MM.1S (cell line): ENCODE data around the gene NANOG.
"Not testable (repeated sequence)": the region's sequence is repeated elsewhere in the genome, so short reads cannot be mapped to it uniquely, and the experiment has no call there.

Source experiments
- EZH2 ChIP-seq: fragments of 300-600 bp; sonication (generic); optimal IDR thresholded peaks from 2 replicates; pipeline ENCODE3; 2017; ENCODE audit warnings: low read depth, mild to moderate bottlenecking, antibody characterized with exemption, low read length, mixed read lengths
- EZH2phosphoT487 ChIP-seq: fragments of 300-600 bp; sonication (generic); IDR thresholded peaks from 2 replicates; pipeline ENCODE4 v1.6.1; 2018; ENCODE audit warnings: antibody characterized with exemption, low read length
- TF ChIP-seq, protein P1 (sequence below): fragments of 300-600 bp; sonication (generic); IDR thresholded peaks from 2 replicates; pipeline ENCODE4 v1.5.1; 2016; ENCODE audit warnings: antibody characterized with exemption, low read length, mixed read lengths

DNA sequence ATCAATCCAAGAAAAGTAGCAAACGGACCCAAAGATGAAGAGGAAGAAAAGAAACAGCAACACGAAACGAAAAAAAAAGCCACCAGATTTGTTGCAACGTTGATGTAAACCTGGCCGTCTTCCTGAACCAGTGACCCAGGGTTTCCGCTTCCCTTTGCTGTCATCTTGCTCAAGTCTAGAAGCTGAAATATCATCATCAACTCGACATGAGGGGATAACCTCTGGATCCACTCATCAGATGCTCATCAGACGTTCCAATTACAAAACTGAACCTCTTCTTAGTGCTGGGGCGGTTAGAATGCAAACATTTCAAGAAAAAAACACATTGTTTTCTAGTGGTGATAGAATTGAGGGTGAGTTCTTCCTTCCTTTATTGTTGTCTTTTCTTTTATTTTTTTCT is 54.4 kb downstream of the NANOG start:
- TF ChIP-seq, protein P1, sequence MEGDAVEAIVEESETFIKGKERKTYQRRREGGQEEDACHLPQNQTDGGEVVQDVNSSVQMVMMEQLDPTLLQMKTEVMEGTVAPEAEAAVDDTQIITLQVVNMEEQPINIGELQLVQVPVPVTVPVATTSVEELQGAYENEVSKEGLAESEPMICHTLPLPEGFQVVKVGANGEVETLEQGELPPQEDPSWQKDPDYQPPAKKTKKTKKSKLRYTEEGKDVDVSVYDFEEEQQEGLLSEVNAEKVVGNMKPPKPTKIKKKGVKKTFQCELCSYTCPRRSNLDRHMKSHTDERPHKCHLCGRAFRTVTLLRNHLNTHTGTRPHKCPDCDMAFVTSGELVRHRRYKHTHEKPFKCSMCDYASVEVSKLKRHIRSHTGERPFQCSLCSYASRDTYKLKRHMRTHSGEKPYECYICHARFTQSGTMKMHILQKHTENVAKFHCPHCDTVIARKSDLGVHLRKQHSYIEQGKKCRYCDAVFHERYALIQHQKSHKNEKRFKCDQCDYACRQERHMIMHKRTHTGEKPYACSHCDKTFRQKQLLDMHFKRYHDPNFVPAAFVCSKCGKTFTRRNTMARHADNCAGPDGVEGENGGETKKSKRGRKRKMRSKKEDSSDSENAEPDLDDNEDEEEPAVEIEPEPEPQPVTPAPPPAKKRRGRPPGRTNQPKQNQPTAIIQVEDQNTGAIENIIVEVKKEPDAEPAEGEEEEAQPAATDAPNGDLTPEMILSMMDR, result not testable (repeated sequence)
- not testable (repeated sequence) for TF ChIP-seq EZH2phosphoT487, EZH2
